Dedifferentiated amniotic fluid mesenchymal stem cell (primary cell): ENCODE data around the gene GNPDA2.
"Not testable (repeated sequence)": the region's sequence is repeated elsewhere in the genome, so short reads cannot be mapped to it uniquely, and the experiment has no call there.

Experiments
- DNase-seq: peaks from one replicate; pipeline ENCODE4 v3.0.0-alpha.2; 2016; ENCODE audit errors: extremely low spot score

Gene GNPDA2

DNA sequence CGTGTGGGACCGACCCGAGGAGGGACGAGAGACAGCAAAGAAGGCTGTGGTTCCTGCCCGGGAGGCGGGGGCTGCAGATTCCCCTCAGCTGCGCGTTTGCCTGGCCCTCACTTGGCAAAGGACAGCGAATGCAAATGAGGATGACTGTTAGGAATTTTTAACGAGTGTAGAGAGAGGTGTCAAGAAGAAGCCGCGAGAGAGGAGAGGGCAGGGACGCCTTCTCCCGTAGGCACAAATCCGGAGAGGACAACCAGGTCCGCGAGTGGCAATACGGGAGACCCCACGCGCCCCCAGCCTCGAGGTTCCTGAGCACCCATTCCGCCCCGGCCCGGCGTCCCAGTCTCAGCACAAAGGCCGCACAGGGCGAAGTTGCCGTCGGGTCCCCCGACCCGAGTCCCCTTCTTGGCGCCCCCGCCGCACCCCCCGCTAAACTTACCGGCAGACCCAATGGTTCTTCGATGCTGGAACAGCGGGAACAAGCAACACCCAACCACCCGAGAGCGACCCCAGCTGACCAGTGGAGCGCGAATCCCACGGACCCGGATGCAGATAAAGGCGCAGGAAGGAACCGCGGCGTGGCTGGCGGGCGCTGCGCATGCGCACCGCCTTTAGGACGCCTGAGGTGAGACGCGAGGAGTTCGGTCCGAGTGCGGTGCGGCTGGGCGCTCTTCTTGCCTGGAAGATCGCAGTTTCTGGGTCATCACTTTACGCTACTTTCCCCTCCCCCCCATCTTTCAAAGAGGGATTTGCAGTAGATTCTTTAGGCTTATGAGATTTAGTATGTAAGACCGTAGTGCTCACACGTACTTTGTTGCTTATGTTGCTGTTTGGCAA is at the start of gene GNPDA2:
GNPDA2 (minus strand) TSS at position 519 of the 834 bp plus-strand sequence. CDS start 4,349 bp downstream, outside the sequence.
- DNase-seq = peak; percentile 89

DNA sequence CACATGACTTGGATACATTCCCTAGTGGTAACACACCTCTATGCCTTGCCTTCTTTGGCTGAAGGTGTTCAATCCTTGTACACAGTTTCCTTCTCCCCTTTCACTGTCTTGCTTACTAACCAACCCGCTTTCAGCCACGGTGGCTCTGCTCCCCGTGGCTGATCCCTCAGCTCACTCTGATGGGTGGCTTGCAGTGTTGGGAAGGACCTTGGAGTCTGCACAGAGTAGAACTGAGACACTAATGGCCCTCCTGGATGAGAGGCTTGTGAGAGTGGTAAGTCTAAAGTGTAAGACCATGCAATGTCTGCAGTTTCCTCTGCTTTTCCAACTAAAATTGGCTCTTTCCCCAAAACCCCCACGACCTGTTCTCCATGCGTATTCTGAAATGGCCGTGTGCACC is 46.0 kb upstream of the GNPDA2 start:
- no peak for DNase-seq

DNA sequence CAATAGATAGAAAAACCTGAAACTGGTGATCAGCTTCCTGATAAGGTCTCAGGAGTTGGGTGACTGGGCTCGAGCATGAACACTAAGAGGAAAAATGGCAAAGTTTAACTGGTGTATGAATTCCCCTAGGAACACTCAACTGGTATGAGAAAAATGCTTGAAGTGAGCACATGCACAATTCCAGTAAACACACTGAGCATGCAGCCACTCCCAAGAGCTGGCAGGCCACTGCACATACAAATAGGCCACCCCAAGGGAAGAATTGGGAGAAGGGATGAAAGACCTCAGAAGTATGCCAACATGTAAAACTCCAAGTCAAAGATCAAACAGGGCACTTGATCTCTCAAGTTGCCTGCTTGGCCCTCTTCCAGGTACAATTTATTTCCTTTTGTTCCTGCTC is 45.4 kb upstream of the GNPDA2 start:
- no peak for DNase-seq

DNA sequence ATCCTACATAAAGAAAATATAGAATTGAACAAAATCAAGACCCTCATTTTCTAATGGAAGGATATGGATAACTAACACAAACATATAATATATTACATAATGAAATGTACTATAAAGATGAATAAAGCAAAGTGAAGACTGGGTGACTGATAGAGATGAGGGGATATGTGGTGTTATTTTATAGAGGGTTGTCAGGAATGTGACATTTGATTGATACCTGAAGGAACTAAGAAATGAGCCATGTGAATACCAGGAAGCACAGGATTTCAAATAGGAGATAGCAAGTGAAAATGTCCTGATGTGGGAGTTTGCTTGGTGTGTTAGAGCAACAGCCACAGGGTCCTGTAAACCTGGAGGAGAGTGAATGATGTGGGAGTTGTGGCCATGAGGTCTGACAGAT is 40.1 kb upstream of the GNPDA2 start:
- no peak for DNase-seq

DNA sequence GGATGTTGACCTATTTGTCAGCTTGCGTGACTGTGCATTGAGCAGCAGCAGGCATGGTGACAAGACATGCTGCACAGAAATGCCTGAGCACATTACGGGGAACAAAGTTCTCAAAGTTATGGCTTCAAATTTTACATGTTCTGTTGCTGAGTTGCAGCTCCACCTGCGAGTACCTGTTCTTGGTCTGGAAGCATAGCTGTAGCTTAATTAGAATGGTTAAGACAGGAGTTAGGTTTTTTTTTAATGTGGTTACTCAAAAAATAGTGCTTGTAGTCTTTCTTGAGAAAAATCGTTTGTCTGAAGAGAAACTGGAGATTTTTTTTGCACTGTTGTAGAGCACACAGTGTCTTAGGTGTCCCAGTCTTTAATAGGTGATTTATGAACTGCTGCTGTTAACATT is 38.8 kb upstream of the GNPDA2 start:
- DNase-seq = no peak

DNA sequence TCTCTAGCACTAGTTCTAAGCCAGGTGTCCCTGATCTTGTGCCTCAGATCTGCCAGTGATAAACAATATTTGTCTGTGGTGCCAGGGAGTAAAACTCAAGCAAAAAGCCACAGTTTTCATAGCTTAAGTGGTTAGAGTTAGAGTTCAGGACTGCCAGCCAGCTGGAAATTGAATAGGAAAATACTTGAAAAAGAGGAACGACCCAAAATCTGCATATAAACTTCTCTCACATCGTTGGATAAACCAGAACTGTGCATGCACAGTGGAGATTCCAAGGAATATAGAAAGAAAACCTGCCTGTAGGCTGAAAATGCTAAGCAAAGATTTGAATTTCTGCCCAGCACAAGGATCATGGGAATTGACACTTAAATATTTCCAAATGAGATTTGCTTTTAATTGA is 35.0 kb upstream of the GNPDA2 start:
- DNase-seq = no peak

DNA sequence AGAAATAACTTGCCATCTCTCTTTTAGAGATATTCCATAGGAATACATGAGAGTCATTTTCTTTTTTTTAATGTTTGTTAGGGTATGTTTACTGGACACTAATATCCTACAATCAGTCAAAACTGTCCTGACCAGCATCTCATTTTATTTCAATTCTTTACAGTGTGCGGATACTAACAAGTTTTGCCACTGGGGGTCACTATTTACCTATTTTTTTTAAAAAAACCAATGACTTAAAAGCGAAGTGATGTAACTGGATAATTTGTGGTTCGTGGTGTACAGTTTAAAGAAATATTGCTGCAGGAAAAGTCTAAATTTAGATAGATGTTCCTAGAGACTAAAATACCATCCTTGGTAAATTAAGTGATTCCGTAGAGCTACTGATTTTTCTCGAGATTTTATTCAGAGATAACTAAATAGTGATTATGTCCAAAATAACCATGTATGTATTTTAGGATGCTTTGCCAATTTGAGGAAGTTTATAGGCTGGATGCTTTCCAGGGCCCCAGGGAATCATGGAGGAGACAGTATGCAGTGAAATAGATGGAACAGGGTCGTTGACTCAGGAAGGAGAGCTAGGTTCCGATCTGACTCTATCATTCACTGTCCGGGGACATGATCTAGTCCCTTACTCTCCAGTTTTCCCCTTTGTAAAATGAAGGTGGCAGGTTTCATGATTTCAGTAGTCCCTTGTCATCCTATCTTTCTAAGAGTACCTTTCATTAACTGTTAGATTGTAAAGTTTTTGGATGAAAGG is 34.0 kb upstream of the GNPDA2 start:
- DNase-seq = peak; percentile 22

DNA sequence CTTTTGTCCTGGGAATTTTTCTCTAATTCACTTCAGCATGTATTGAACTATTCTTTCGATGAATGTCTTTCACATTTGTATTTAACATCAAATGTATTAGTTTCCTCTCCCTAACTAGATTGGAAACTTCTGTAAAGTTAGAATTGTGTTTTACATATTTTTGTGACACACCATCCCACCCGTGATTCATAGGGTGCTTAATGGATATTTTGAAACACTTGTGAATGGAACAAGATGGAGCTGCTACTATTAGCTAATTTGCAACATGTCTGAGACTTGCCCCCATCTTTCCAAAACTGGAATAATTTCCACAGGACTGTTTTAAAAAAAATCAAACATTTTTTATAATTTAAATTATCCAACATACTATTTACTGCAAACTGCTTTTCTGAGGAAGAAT is 30.2 kb upstream of the GNPDA2 start:
- DNase-seq = no peak

DNA sequence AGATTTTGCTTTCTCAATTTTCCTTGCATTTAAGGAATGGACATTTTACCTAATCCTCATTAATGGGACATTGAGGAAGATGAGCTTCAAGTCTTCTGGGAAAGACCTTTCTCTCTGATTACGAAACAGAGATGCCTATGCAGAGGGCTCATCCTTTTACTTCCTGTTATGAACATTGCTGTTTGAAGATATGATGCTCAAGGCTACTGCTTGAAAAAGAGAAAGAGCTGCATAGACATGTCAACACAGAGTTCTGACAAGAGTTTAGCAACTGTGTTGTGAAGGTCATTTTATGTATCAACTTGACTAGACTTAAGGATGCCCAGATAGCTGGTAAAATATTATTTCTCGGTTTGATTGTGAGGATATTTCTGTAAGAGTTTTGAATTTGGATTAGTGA is 13.8 kb upstream of the GNPDA2 start:
- no peak for DNase-seq

DNA sequence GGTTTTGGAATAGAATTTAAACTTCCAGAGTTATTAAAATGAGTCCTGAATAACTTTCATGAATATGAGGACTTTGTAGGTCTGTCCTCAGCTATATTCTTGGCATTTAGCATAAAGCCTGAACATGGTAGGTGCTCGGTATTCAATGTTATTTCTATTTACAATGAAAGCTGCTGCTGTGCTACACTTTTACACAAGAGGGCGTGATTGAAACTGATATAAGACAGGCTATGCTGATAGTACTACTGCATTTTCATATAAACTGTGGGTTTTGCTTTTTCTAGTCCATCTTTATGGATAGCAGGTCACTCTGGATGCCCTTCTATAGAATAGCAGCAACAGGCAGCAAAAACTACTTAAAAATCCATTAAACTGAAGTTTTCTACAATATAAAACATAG is 12.3 kb upstream of the GNPDA2 start:
- DNase-seq = no peak

DNA sequence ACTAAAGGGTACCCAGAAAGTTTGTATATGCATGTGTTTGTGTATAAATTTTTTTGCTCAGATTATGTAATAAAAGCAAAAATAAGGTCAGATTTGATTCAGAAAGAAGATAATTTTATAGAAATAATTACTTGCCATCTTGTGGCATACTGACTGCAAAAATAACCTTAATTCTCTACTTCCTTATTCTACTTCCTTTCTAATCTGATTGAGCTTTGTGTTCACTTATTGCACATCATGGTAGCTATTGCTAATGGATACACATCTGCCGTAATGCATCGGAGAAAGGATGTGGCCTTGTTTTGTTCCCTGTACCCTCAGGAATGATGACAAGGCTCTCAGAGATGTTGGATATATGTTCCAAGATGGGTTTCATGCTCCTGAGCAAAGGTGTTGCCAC is 10.5 kb upstream of the GNPDA2 start:
- DNase-seq = no peak

DNA sequence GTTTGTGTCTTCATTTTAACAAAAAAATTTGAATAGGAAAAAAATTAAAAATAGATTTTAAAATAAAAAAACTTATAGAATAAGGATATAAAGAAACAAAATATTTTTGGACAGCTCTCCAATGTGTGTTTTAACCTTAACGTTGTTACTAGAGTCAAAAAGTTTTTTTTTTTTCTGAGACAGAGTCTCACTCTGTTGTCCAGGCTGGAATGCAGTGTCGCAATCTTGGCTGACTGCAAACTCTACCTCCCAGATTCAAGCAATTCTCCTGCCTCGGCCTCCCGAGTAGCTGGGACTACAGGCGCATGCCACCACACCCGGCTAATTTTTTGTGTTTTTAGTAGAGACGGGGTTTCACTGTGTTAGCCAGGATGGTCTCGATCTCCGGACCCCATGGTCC is 2.3 kb upstream of the GNPDA2 start:
- DNase-seq = not testable (repeated sequence)

DNA sequence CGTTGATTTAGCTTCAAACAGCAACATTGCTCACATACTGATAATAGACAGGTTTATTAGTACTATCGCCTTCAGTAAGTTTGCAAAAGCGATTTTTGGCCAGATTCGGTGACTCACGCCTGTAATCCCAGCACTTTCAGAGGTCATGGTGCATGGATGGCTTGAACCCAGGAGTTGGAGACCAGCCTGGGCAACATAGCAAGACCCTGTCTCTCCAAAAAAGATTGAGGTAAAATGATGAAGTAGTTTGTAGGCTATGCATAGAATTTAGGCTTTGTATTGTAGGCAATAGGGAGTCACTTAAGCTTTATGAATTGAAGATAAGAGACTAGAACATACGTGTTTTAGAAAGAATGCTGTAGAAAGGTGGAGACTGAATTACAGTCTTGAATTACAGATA is 1.1 kb upstream of the GNPDA2 start:
- DNase-seq = no peak

DNA sequence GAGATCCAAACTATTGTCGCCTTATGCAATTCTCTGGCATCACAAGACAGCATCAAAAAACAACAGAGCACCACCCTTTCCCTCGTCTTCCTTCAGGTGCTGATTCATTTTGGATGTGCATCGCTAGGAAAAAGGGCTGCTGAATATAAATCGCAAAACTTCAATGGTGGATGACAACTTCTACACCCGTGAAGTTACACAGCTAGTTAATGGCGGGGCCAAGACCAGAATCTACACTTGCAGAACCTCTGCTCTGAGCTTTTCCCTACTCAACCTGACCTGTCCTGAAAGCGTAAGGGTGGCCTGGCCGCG is 674 bp downstream of the GNPDA2 start:
- peak; percentile 19 for DNase-seq

DNA sequence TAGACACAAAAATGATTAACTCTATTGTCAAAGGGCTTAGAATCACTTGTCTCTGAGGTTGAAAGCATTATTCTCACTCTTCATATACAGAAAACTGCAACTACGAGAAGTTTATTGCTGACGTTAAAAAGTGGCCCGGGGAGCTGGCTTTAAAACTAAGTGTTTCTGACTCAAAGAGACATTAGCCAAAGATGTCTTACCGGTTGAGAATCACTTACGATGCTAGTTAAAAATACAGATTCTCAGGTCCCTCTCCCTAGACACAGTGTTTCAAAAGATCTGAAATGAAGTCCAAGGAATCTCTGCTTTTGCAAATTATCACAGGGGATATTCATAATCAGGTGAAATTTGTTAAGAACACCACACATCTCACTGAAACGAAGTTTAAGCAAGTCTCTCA is 1.2 kb downstream of the GNPDA2 start:
- no peak for DNase-seq

DNA sequence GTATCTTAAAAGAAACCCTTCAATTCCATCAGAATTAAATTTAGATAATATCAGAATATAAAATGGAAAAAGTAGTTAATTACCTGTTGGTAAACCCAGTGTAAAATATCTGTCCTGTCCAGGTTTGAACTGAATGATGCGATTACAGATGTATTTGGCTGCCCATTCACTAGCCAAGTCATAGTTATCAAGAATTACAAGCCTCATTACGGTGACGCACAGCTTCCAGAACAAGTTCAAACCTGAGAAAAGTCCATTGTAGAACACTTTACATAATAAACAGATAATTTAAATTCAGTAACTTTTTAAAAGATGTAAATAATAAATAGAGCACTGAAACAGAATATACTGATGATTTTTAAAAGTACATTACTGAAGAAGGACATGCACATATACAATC is 4.4 kb downstream of the GNPDA2 start:
- DNase-seq = no peak

DNA sequence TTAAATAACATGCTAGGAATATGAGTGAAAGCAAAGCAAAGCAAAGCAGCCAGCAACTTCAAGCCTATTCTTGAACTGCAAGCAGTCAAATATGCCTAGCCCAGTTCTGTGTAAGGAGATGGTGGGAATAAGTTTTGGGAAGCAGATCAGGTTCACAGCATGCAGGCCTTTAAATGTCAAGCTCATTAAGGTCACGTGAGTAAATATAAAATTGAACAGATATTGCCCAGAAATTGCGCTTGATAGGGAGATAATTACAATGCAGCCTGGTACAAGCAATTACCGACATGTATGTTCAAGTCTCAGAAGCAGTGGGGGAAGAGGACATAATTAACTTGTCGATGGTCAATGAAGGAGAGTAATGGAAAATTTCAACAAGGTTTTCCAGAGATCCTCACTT is 6.0 kb downstream of the GNPDA2 start:
- DNase-seq = no peak

DNA sequence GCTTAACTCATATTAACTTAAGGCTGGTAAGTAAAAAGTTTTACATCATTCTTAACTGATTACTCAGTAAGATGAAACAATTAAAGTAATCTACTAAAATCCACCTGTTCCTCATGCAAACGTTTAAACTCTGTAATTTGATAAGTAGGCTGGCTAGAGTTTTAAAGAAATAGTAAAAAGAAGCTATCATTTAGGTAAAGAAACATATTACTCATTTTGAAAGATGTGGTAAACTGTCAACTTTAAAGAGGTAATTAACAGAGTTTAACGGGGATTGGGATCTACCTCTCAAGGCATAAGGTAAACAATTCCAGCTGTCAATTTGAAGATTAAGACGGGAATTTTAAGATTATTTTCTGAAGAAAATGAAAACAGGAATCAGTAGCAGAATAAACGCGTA is 9.8 kb downstream of the GNPDA2 start:
- no peak for DNase-seq

DNA sequence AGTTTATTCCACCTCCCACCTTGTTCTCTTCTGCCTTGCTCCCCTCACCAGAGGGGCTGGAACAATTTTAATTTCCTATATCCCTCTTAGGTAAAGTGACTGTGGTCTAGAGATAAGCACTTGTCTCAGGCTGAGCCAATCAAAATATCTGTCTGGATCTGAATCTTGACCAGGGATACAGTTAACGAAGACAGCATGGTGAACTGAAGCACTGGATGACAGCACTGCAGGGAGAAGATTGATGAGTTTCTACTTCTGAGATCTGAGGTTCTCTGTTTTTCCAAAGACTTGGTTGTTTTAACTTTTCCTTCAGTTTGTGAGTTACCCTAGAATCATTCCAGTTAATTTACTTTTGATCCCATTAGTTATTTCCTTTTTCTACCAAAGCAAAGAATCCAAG is 13.2 kb downstream of the GNPDA2 start:
- DNase-seq = no peak

DNA sequence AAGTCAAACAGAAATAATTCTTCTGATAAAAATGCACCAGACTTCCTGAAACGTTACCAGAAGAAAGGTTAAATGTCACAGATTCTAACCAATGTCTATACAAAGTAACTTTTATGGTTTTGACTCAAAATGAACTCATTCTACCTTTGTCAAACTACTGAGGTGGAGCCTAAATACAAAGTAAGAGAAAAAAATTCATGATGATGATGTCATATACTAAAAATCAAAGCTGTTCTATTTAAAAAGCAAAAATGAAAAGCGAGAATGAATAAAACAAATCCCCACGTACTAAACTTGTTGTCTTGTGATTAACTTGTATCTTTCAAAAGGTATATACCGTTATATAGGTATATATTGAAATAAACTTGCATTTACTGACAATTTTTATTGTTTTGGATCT is 21.7 kb downstream of the GNPDA2 start:
- DNase-seq = no peak

DNA sequence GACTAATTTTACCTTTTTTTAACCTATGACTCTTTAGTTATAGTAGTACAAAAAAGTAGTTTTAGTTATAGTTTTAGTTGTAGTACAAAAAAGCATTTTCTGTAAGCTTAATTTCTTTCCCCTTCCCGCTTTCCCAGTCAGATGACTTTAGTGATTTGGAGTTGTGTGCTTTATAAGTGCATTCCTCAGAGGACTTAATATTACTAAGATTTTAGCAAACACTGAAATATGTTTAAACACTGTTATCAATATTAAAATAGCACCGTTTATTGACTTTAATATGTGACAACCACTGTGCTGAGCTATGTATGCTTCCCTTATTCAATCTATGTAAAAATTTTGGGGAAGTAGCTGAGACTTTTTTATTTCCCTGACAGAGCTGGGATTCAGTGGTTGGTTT is 25.3 kb downstream of the GNPDA2 start:
- DNase-seq = no peak

DNA sequence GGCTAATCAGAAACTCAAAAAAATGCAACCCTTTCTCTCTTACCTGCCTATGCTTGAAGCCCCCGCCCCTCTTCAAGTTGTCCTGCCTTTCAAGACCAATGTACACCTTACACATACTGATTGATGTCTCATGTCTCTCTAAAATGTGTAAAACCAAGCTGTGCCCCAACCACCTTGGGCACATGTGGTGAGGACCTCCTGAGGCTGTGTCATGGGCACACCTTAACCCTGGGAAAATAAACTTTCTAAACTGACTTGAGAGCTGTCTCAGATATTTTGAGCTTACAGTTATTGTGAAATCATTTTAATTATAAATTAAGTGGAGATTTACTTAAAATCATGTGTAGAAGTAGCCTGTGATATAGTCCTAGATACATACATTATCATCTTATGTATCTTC is 25.9 kb downstream of the GNPDA2 start:
- no peak for DNase-seq

DNA sequence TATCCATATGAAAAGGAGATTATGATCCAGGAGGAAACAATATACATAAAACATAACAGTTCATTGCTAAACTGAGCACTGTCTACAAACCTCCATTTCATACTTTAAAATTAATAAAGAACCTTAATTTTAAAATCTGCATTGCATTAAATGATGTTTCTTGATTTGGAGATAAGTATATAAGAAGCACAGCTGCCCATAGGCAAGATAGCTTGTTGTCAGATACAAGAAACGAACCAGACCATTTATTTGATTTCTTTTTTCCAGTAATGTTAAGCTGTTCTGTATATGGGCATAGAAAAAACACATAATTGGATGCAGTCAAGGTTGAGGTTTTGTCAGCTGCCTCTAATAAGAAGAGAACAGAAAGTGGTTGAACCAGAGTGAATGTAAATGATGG is 41.7 kb downstream of the GNPDA2 start:
- DNase-seq = no peak

DNA sequence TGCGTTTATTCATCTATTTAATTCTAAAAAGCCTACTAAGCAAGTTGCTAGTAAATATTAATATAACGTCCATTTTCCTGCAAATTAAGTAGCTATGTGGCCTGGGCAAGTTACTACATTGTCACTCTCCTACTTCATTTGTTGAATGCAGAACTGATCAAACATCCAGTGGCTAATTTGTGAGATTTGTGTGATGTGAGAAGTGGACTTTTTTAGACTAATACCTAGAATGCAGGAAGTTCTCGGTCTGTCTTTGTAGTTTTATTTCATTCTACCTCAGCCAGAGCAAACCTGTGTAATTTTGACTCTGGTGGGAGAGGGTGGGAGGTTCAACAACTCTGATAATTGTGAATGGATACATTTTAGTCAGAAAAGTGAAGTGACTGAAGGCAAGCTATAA is 47.3 kb downstream of the GNPDA2 start:
- no peak for DNase-seq
